Measurements from ENCODE around the gene STUM. TPM values are rescaled to one million over a fixed set of nuclear protein-coding genes. Genes with fewer than 3 reads are reported as not detected.
"Not testable (repeated sequence)": the region's sequence is repeated elsewhere in the genome, so short reads cannot be mapped to it uniquely, and the experiment has no call there.

STUM gene
- total RNA-seq, 2 experiments from 2014 or later: not detected

GRCh38 chr1:226633541-226634165 lies 85.1 kb downstream of the STUM start:
- POLR2A ChIA-PET: interaction anchor here (1.0 to 1.5 kb wide), 2 partner anchors 10 to 194 kb away, joined by 4 to 6 read pairs; no protein-coding TSS in a partner anchor
- Mint-ChIP-seq H3K36me3 (ENCODE audit: low read depth) (peaks cover 29% of the 10 kb centered on the region), H3K9me3 (ENCODE audit: insufficient read depth) (no peaks in the 10 kb centered on the region), H3K4me1 (ENCODE audit: low read depth) (peaks cover 44% of the 10 kb centered on the region), H3K27ac (peak overlapping the region; percentile 15), H3K27me3 (ENCODE audit: low read depth) (no peaks in the 10 kb centered on the region), H3K4me3 (no peak overlapping the region)
- CTCF ChIA-PET: interaction anchor here (0.7 to 4.9 kb wide), 29 partner anchors 10 to 249 kb away, joined by 3 to 72 read pairs (median 6); partner anchors contain the start of gene PARP1
- ATAC-seq (peak; percentile 10), DNase-seq (no peak)

DNA sequence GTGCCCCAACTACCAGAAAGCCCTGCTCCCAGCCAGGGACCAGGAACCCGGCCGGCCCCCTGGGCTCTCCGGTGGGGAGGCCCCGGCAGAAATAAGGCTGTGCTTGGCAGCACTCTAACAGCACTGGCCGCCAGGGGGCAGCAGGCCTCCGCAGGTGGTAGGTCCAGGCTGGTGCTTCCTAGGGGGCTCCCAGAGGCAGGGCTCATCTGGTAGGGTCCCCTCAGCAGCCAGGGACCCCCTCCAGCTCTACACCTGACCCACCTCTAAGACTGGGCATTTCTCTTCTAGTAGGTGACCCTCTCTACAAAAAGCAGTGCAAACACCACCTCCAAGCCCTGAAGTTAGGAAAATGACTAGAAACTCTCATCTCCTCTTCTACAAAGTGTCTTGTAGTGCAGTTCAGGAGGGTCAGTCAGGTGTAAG lies 85.6 kb downstream of the STUM start:
- Mint-ChIP-seq H3K4me1 (ENCODE audit: low read depth) (peaks cover 44% of the 10 kb centered on the region), H3K36me3 (ENCODE audit: low read depth) (peaks cover 32% of the 10 kb centered on the region), H3K27me3 (ENCODE audit: low read depth) (no peaks in the 10 kb centered on the region), H3K9me3 (ENCODE audit: insufficient read depth) (no peaks in the 10 kb centered on the region), H3K27ac (peak overlapping the region; percentile 65), H3K4me3 (no peak overlapping the region)
- ChIA-PET POLR2A (interaction anchor here (1.0 to 1.5 kb wide), 2 partner anchors 10 to 194 kb away, joined by 4 to 6 read pairs; no protein-coding TSS in a partner anchor), CTCF (interaction anchor here (0.8 to 4.9 kb wide), 22 partner anchors 10 to 249 kb away, joined by 3 to 72 read pairs (median 6); no protein-coding TSS in a partner anchor)
- DNase-seq (peak; percentile 84), ATAC-seq (peak; percentile 78)

DNA sequence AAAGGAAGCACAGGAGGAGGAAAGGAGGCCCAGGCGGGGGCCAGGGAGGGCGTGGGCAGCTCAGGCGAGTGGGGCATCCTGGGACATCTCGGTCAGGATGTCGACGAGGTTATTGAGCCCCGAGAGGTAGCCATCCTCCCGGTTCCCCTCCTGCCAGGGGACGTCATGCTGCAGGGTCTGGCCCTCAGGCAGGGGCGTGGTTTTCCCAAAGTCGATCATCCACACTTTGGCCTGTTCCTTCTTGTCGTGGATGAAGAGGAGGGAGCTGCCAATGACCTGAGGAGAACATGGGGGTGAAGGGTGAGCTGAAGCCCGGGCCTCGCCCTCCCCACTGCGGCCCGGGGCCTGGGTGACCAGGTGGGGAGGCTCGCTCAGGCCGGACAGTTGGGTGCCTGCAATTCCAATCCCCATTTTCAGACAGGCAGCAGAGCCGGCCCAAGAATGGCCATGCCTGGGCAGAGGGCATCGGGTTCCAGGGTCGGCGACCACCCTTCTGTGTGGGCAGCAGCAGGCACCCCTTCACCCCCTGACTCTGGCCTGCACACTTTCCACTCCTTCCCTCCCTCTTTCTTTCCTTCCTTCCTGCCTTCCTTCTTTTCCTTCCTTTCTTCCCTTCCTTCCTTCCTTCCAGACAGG lies 86.2 kb downstream of the STUM start:
- no peaks in the 10 kb centered on the region for H3K9me3 Mint-ChIP-seq (ENCODE audit: insufficient read depth)
- H3K4me3 Mint-ChIP-seq: peak overlapping the region; percentile 57
- ChIA-PET POLR2A (interaction anchor here (0.6 kb wide), 1 partner anchor 49 kb away, joined by 4 read pairs; no protein-coding TSS in a partner anchor), CTCF (interaction anchor here (0.8 to 4.9 kb wide), 16 partner anchors 9 to 248 kb away, joined by 3 to 72 read pairs (median 7); no protein-coding TSS in a partner anchor)
- H3K27me3 Mint-ChIP-seq (ENCODE audit: low read depth): no peaks in the 10 kb centered on the region
- H3K36me3 Mint-ChIP-seq (ENCODE audit: low read depth): peaks cover 35% of the 10 kb centered on the region
- peak overlapping the region; percentile 84 for H3K27ac Mint-ChIP-seq
- ATAC-seq: peak; percentile 1
- no peak for DNase-seq
- peaks cover 44% of the 10 kb centered on the region for H3K4me1 Mint-ChIP-seq (ENCODE audit: low read depth)

GRCh38 chr1:226635456-226635941 lies 86.9 kb downstream of the STUM start:
- peak; percentile 66 for ATAC-seq
- Mint-ChIP-seq H3K4me1 (ENCODE audit: low read depth) (peaks cover 44% of the 10 kb centered on the region), H3K27me3 (ENCODE audit: low read depth) (no peaks in the 10 kb centered on the region), H3K36me3 (ENCODE audit: low read depth) (peaks cover 40% of the 10 kb centered on the region), H3K9me3 (ENCODE audit: insufficient read depth) (no peaks in the 10 kb centered on the region), H3K4me3 (peak overlapping the region; percentile 57), H3K27ac (peak overlapping the region; percentile 84)
- POLR2A ChIA-PET: interaction anchor here (0.6 kb wide), 1 partner anchor 48 kb away, joined by 4 read pairs; no protein-coding TSS in a partner anchor
- CTCF ChIA-PET: interaction anchor here (0.9 to 4.9 kb wide), 7 partner anchors 8 to 191 kb away, joined by 3 to 72 read pairs (median 16); no protein-coding TSS in a partner anchor
- peak; percentile 52 for DNase-seq

GRCh38 chr1:226636847-226637096 lies 88.2 kb downstream of the STUM start:
- Mint-ChIP-seq H3K27ac (peak overlapping the region; percentile 60), H3K4me3 (no peak overlapping the region), H3K9me3 (ENCODE audit: insufficient read depth) (no peaks in the 10 kb centered on the region), H3K27me3 (ENCODE audit: low read depth) (no peaks in the 10 kb centered on the region), H3K36me3 (ENCODE audit: low read depth) (peaks cover 47% of the 10 kb centered on the region), H3K4me1 (ENCODE audit: low read depth) (peaks cover 44% of the 10 kb centered on the region)
- DNase-seq: no peak
- ATAC-seq: no peak
- CTCF ChIA-PET: interaction anchor here (1.7 to 3.6 kb wide), 2 partner anchors 51 to 97 kb away, joined by 6 to 13 read pairs; no protein-coding TSS in a partner anchor
- POLR2A ChIA-PET: no interaction called here

DNA sequence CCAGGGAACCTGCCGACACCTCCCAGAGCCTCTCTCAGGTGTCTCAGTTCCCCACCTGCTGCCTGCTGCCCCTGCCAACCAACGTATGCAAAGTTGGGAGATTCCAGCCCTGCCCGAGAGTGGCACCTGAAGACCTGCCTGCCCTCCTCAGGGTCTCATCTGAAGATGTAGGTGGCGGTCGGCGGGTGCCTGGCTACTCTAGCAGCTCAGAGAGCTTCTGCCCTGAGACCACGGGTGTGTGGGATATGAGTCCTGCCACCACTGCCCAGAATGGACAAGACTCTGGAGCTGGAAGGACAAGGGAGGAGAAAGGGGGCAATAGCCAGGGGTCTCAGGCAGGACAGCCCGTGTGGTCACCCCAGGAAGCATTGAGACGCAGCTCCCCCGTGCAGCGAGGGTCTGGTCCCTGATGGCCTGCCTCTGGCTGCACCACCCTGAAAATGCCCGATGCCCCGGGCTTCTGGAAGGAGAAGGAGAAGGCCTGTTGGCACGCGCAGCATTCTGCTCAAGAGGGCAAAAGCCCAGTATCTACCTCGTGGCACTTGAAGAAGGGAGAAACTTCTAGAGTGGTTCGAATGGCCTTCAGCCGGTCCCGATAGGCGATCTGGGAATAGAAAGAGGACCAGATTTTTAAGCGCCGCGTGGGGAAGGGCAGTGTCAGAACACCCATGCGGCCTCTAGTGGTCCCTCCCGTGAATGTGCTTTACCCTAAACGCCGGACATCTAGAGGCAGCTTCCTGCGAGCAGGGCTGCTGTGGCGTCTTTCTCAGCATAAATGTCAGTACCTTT lies 88.8 kb downstream of the STUM start:
- Mint-ChIP-seq H3K4me1 (ENCODE audit: low read depth) (peaks cover 43% of the 10 kb centered on the region), H3K27ac (no peak overlapping the region), H3K4me3 (no peak overlapping the region), H3K9me3 (ENCODE audit: insufficient read depth) (no peaks in the 10 kb centered on the region), H3K27me3 (ENCODE audit: low read depth) (no peaks in the 10 kb centered on the region), H3K36me3 (ENCODE audit: low read depth) (peaks cover 48% of the 10 kb centered on the region)
- POLR2A ChIA-PET: interaction anchor here (0.6 to 1.2 kb wide), 2 partner anchors 17 to 33 kb away, joined by 3 read pairs; no protein-coding TSS in a partner anchor
- ATAC-seq (no peak), DNase-seq (no peak)
- CTCF ChIA-PET: interaction anchor here (1.2 to 1.7 kb wide), 2 partner anchors 11 to 50 kb away, joined by 4 to 6 read pairs; no protein-coding TSS in a partner anchor

GRCh38 chr1:226638001-226638601 lies 89.5 kb downstream of the STUM start:
- H3K4me1 Mint-ChIP-seq (ENCODE audit: low read depth): peaks cover 41% of the 10 kb centered on the region
- H3K4me3 Mint-ChIP-seq: no peak overlapping the region
- CTCF ChIA-PET: interaction anchor here (1.1 to 1.7 kb wide), 3 partner anchors 11 to 190 kb away, joined by 3 to 6 read pairs (median 4); no protein-coding TSS in a partner anchor
- no peak overlapping the region for H3K27ac Mint-ChIP-seq
- peaks cover 44% of the 10 kb centered on the region for H3K36me3 Mint-ChIP-seq (ENCODE audit: low read depth)
- DNase-seq (no peak), ATAC-seq (no peak)
- H3K27me3 Mint-ChIP-seq (ENCODE audit: low read depth): no peaks in the 10 kb centered on the region
- POLR2A ChIA-PET: interaction anchor here (0.6 to 1.2 kb wide), 2 partner anchors 16 to 34 kb away, joined by 3 read pairs; no protein-coding TSS in a partner anchor
- H3K9me3 Mint-ChIP-seq (ENCODE audit: insufficient read depth): no peaks in the 10 kb centered on the region

GRCh38 chr1:226638608-226639007 lies 90.0 kb downstream of the STUM start:
- ATAC-seq (no peak), DNase-seq (no peak)
- Mint-ChIP-seq H3K36me3 (ENCODE audit: low read depth) (peaks cover 46% of the 10 kb centered on the region), H3K27ac (no peak overlapping the region), H3K9me3 (ENCODE audit: insufficient read depth) (no peaks in the 10 kb centered on the region), H3K4me3 (no peak overlapping the region), H3K4me1 (ENCODE audit: low read depth) (peaks cover 41% of the 10 kb centered on the region), H3K27me3 (ENCODE audit: low read depth) (no peaks in the 10 kb centered on the region)
- POLR2A ChIA-PET: no interaction called here
- CTCF ChIA-PET: interaction anchor here (1.1 to 1.7 kb wide), 2 partner anchors 49 to 190 kb away, joined by 3 to 6 read pairs; no protein-coding TSS in a partner anchor

DNA sequence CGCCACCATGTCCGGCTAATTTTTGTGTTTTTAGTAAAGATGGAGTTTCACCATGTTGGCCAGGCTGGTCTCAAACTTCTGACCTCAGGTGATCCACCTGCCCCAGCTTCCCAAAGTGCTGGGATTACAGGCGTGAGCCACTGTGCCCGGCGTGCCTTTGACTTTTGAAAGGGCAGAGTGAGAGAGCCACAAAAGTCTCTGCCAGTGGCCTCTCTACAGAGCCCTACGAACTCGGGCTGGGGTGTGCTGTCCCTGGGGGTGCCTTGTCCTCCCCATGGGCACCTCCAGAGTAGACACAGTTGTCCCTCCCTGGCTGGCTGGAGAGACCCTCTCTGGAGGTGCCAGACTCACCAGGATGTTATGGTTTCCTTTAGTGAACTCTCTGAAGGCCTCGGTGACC lies 90.6 kb downstream of the STUM start:
- Mint-ChIP-seq H3K4me1 (ENCODE audit: low read depth) (peaks cover 42% of the 10 kb centered on the region), H3K36me3 (ENCODE audit: low read depth) (peaks cover 50% of the 10 kb centered on the region)
- H3K27ac Mint-ChIP-seq; POLR2A ChIA-PET; H3K4me3 Mint-ChIP-seq; ATAC-seq; H3K27me3 Mint-ChIP-seq (ENCODE audit: low read depth); DNase-seq; H3K9me3 Mint-ChIP-seq (ENCODE audit: insufficient read depth): not testable (repeated sequence)
- CTCF ChIA-PET: interaction anchor here (1.1 kb wide), 1 partner anchor 189 kb away, joined by 3 read pairs; no protein-coding TSS in a partner anchor

GRCh38 chr1:226639631-226640061 lies 91.1 kb downstream of the STUM start:
- peaks cover 52% of the 10 kb centered on the region for H3K36me3 Mint-ChIP-seq (ENCODE audit: low read depth)
- H3K27ac Mint-ChIP-seq: no peak overlapping the region
- ChIA-PET CTCF (no interaction called here), POLR2A (no interaction called here)
- no peaks in the 10 kb centered on the region for H3K9me3 Mint-ChIP-seq (ENCODE audit: insufficient read depth)
- ATAC-seq (no peak), DNase-seq (no peak)
- no peaks in the 10 kb centered on the region for H3K27me3 Mint-ChIP-seq (ENCODE audit: low read depth)
- peaks cover 43% of the 10 kb centered on the region for H3K4me1 Mint-ChIP-seq (ENCODE audit: low read depth)
- H3K4me3 Mint-ChIP-seq: no peak overlapping the region
